GM12801 (cell line): ENCODE measurements around the gene PNLIPRP2.

ENCODE experiments used
- TF ChIP-seq, protein P1 (sequence below): IDR thresholded peaks from one replicate; pipeline ENCODE4 v1.5.1; 2011; ENCODE audit warnings: control low read depth; ENCODE audit not compliant: insufficient read length; ENCODE audit errors: extremely low read depth

Gene PNLIPRP2

DNA sequence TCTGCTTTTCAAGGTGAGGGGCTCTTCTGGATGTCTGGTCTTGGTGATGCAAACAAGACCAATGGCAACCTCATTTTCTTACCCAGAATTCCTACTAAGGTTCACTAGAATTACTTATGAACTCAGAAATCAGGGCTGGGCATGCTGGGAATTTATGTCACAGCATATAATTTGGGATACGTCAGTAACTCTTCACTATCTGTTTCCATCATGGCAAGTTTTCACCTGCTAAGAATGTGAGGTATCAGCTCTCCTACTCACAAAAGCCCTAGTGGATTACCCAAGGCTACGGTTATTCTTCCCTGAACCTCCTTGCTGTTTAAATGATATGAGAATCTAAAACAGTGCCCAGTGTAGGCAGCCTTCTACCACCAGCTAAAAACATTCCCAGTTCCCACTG is 53.1 kb downstream of the PNLIPRP2 start:
- TF ChIP-seq, protein P1, sequence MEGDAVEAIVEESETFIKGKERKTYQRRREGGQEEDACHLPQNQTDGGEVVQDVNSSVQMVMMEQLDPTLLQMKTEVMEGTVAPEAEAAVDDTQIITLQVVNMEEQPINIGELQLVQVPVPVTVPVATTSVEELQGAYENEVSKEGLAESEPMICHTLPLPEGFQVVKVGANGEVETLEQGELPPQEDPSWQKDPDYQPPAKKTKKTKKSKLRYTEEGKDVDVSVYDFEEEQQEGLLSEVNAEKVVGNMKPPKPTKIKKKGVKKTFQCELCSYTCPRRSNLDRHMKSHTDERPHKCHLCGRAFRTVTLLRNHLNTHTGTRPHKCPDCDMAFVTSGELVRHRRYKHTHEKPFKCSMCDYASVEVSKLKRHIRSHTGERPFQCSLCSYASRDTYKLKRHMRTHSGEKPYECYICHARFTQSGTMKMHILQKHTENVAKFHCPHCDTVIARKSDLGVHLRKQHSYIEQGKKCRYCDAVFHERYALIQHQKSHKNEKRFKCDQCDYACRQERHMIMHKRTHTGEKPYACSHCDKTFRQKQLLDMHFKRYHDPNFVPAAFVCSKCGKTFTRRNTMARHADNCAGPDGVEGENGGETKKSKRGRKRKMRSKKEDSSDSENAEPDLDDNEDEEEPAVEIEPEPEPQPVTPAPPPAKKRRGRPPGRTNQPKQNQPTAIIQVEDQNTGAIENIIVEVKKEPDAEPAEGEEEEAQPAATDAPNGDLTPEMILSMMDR = no peak

DNA sequence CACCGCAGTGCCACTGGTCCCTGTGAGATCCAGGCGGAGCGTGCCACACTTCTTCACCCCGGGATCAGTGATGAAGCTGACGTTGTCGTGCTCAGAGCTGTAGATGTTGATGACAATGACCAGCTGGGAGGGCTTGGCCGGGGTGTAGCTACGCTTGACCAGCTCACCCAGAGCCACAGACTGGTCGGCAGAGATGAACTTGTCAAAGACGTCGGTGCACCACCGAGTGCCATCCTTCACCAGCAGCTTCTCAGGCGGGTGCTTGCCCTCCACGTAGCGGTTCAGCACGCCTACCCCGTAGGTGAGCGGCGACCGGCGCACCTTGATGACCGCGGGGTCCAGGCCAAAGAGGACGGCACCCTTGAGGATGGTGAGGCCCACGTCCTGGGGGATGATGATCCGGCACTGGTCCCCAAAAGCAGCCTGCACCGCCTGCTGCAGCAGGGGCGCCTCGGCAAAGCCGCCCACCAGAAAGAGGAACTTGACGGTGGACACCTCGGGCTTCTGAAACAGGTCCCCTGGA is 54.2 kb downstream of the PNLIPRP2 start:
- TF ChIP-seq, protein P1 = no peak

DNA sequence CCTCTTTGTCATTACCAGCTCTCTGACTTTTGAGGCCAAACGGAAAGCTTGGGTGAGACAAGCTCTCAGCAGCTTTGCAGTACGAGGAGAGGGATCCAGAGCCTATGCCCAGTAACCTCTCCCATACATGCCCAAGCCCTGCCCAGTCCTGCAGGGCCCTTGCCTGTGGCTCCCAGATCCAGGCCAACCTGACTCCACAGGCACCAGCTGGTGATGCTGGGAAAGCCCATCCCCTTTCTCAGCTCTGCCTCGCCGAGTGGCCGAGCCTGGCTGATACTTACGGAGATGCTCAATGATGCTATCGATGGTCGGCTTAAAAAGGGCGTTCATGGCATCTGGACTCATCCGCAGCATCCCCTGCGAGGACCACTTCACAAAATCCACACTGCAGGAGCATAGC is 55.4 kb downstream of the PNLIPRP2 start:
- TF ChIP-seq, protein P1 = no peak

GRCh38 chr10:116676633-116677032 is 55.9 kb downstream of the PNLIPRP2 start:
- TF ChIP-seq, protein P1 = no peak

DNA sequence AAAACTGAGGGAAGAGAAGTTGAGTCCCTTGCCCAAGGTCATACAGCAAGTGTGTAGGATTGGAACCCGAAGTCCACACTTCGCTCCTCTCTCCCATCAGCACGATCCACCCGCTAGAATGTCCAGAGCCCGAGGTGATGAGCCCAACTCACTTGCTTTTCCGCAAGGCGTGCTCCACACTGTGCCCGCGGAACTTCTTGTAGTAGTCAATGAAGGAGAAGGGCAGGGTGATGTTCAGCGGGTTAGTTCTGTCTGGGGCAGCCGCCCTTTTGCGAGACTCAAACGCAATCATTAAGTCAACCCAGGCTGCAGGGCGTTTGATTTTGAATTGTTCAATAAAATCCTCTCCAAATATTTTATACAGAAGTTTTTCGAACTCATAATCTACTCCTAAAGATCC is 58.6 kb downstream of the PNLIPRP2 start:
- TF ChIP-seq, protein P1 = no peak

DNA sequence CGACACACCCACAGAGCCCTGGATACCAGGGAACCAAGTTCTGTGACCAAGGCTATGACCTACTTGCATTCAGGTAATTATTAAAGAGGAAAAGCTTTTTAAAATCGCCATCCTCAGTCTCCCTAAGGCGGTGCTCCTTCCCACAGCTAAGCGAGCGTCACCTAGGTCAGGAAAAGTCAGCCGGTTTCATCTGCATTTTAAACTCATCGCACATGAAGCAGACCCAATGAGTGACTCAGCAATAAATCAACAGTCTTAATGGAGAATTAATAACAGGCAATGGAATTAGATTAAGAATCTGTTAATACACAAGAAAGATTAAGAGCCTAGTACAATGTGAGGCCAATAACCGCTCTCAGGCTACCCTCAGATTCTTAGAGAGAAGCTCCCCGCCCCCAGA is 62.4 kb downstream of the PNLIPRP2 start:
- TF ChIP-seq, protein P1 = no peak

GRCh38 chr10:116683821-116684220 is 63.1 kb downstream of the PNLIPRP2 start:
- TF ChIP-seq, protein P1 = no peak
